MCF 10A (cell line): ENCODE results near the gene ID3. TPM values are rescaled to one million over a fixed set of nuclear protein-coding genes. Genes with fewer than 3 reads are reported as not detected.

Experiments used
- BruUV-seq: library from RNA; stranded (reverse); fragments of 400-500 nt; replicated peaks from 2 replicates; lab custom pipeline; 2021; lab: Mats Ljungman, UMichigan
- CTCF ChIA-PET: fragments of 300-600 bp; sonication (Branson Sonifier 250); formaldehyde crosslinking; extraction: SDS; loops from one replicate; lab custom pipeline; 2021; ENCODE audit warnings: antibody characterized with exemption, inconsistent platforms; lab: Yijun Ruan, JAX
- POLR2A ChIA-PET: fragments of 300-600, 350-650 bp; sonication (Branson Sonifier 250); formaldehyde crosslinking; extraction: SDS; loops from one replicate; lab custom pipeline; 2020; ENCODE audit warnings: antibody characterized with exemption, inconsistent platforms; lab: Yijun Ruan, JAX
- DNase-seq: peaks from one replicate; pipeline ENCODE4 v3.0.0-alpha.2; 2018; ENCODE audit not compliant: unreplicated experiment
- H3K27ac Mint-ChIP-seq: one replicate; pipeline ENCODE4 v1.8.0; 2022; ENCODE audit warnings: mild to moderate bottlenecking, low read depth, mixed read lengths; ENCODE audit not compliant: unreplicated experiment
- H3K27me3 Mint-ChIP-seq: one replicate; pipeline ENCODE4 v1.8.0; 2022; ENCODE audit warnings: mixed read lengths; ENCODE audit not compliant: insufficient read depth, unreplicated experiment
- H3K36me3 Mint-ChIP-seq: one replicate; pipeline ENCODE4 v1.8.0; 2022; ENCODE audit warnings: mild to moderate bottlenecking, moderate library complexity, mixed read lengths; ENCODE audit not compliant: insufficient read depth, unreplicated experiment
- H3K4me1 Mint-ChIP-seq: one replicate; pipeline ENCODE4 v1.8.0; 2022; ENCODE audit warnings: mixed read lengths; ENCODE audit not compliant: insufficient read depth, unreplicated experiment
- H3K4me3 Mint-ChIP-seq: one replicate; pipeline ENCODE4 v1.8.0; 2022; ENCODE audit warnings: mild to moderate bottlenecking, moderate library complexity, mixed read lengths; ENCODE audit not compliant: unreplicated experiment
- H3K9me3 Mint-ChIP-seq: one replicate; pipeline ENCODE4 v1.8.0; 2022; ENCODE audit warnings: mixed read lengths; ENCODE audit not compliant: unreplicated experiment
- CTCF ChIP-seq: fragments of 200-600 bp; IDR thresholded peaks from one replicate; pipeline ENCODE4 v1.8.0; 2022; ENCODE audit warnings: antibody characterized with exemption, mild to moderate bottlenecking; ENCODE audit not compliant: unreplicated experiment
- intact Hi-C: fragments of 100-400 bp; cut with micrococcal nuclease; formaldehyde crosslinking; loops from 2 replicates; pipeline ENCODE4 v1.14.1; 2022
- total RNA-seq: library from RNA; stranded (reverse); gene quantifications from 2 replicates; pipeline ENCODE4 v1.2.3, GENCODE V29; 2022

The ID3 gene
- total RNA-seq, 1 experiment from 2014 or later, result 34.8 TPM

- Mint-ChIP-seq H3K27me3 (no peaks in the 10 kb centered on the region), H3K36me3 (peaks cover 11% of the 10 kb centered on the region), H3K27ac (peak overlapping the region; percentile 94), H3K9me3 (no peaks in the 10 kb centered on the region), H3K4me3 (no peak overlapping the region), H3K4me1 (peaks cover 72% of the 10 kb centered on the region)
- ChIA-PET CTCF (interaction anchor here (0.6 to 3.4 kb wide), 9 partner anchors 37 to 145 kb away, joined by 3 to 16 read pairs (median 4); no protein-coding TSS in a partner anchor), POLR2A (interaction anchor here (0.6 to 14.5 kb wide), 20 partner anchors 8 to 282 kb away, joined by 3 to 622 read pairs (median 6); partner anchors contain the start of genes ELOA, HNRNPR, ID3 and RPL11)
- BruUV-seq, result TSS peak; percentile 89
- intact Hi-C loops, result loop anchor here (5.0 kb wide), 1 partner anchor 45 kb away; no protein-coding TSS in a partner anchor
- peak; percentile 61 for DNase-seq
- TF ChIP-seq CTCF, result no peak
Observed at GRCh38 chr1:23592209-23592892, 33.0 kb upstream of the ID3 start.

- Mint-ChIP-seq H3K36me3 (peaks cover 11% of the 10 kb centered on the region), H3K9me3 (no peaks in the 10 kb centered on the region), H3K27me3 (no peaks in the 10 kb centered on the region), H3K27ac (peak overlapping the region; percentile 94), H3K4me3 (no peak overlapping the region), H3K4me1 (peaks cover 74% of the 10 kb centered on the region)
- DNase-seq, result no peak
- ChIA-PET CTCF (interaction anchor here (0.6 to 3.4 kb wide), 7 partner anchors 36 to 277 kb away, joined by 3 to 16 read pairs (median 4); no protein-coding TSS in a partner anchor), POLR2A (interaction anchor here (0.6 to 14.5 kb wide), 17 partner anchors 10 to 282 kb away, joined by 3 to 622 read pairs (median 8); partner anchors contain the start of genes ELOA, ID3 and RPL11)
- no peak for TF ChIP-seq CTCF
- intact Hi-C loops, result loop anchor here (5.0 kb wide), 1 partner anchor 46 kb away; no protein-coding TSS in a partner anchor
- no TSS peak for BruUV-seq
Observed at GRCh38 chr1:23591460-23592208, 32.3 kb upstream of the ID3 start.

- ChIA-PET POLR2A (interaction anchor here (1.0 to 14.5 kb wide), 4 partner anchors 9 to 101 kb away, joined by 3 to 622 read pairs (median 8); partner anchors contain the start of genes ID3 and RPL11), CTCF (interaction anchor here (1.4 kb wide), 1 partner anchor 32 kb away, joined by 3 read pairs; the partner anchor contains the start of gene ID3)
- no peak for TF ChIP-seq CTCF
- Mint-ChIP-seq H3K9me3 (no peaks in the 10 kb centered on the region), H3K27ac (peak overlapping the region; percentile 85), H3K4me3 (no peak overlapping the region), H3K36me3 (peaks cover 11% of the 10 kb centered on the region), H3K4me1 (peaks cover 78% of the 10 kb centered on the region), H3K27me3 (no peaks in the 10 kb centered on the region)
- no TSS peak for BruUV-seq
- DNase-seq, result no peak
- intact Hi-C loops, result loop anchor here (5.0 kb wide), 1 partner anchor 47 kb away; no protein-coding TSS in a partner anchor
Observed at GRCh38 chr1:23590058-23590783, 30.9 kb upstream of the ID3 start.
